Tibial artery (tissue), 4 donors: Measurements from ENCODE around the gene FHIP1A.
A peak's percentile ranks its signal among the peaks of the same experiment; 100 is the strongest.
"Not testable (repeated sequence)": the region's sequence is repeated elsewhere in the genome, so short reads cannot be mapped to it uniquely, and the experiment has no call there.

Experiments
- DNase-seq, 2 donors: peaks; one replicate each; pipeline ENCODE4 v3.0.0-alpha.2; 2019
- H3K27ac ChIP-seq, 2 donors: fragments of 200-600 bp; sonication (generic) in 1 of 2; 1 replicate in 1 of 2; 2 replicates in 1 of 2; pipeline ENCODE4 v1.5.1; 2018 to 2019; ENCODE audit warnings: mild to moderate bottlenecking in 1 of 2
- H3K27me3 ChIP-seq, 2 donors: fragments of 200-600 bp; sonication (generic) in 1 of 2; one replicate each; pipeline versions ENCODE4 v1.5.1 to v1.6.0; 2016 to 2019
- H3K36me3 ChIP-seq, 3 donors: fragments of 200-600 bp; sonication (generic) in 2 of 3; one replicate each; pipeline ENCODE4 v1.5.1; 2016 to 2019; ENCODE audit warnings: mild to moderate bottlenecking in 2 of 3
- H3K4me1 ChIP-seq, 4 donors: fragments of 200-600 bp; sonication (generic) in 2 of 4; 1 replicate in 3 of 4; 2 replicates in 1 of 4; pipeline ENCODE4 v1.5.1; 2016 to 2019
- H3K4me3 ChIP-seq, 2 donors: fragments of 200-600 bp; sonication (generic) in 1 of 2; 1 replicate in 1 of 2; 2 replicates in 1 of 2; pipeline ENCODE4 v1.5.1; 2018 to 2019; ENCODE audit warnings: mild to moderate bottlenecking in 2 of 2
- H3K9me3 ChIP-seq, 3 donors: fragments of 200-600 bp; sonication (generic) in 1 of 3; one replicate each; pipeline ENCODE4 v1.5.1; 2016 to 2019
- CTCF ChIP-seq, 2 experiments: fragments of 200-600 bp in 1 of 2; fragments of 450-650 bp in 1 of 2; IDR thresholded peaks; one replicate each; pipeline ENCODE4 v1.5.1; 2017 to 2019; ENCODE audit warnings: antibody characterized with exemption in 2 of 2, mild to moderate bottlenecking in 1 of 2, moderate library complexity in 1 of 2
- intact Hi-C: fragments of 100-400 bp; cut with DNase I; formaldehyde crosslinking; loops from one replicate; pipeline ENCODE4 v1.15.0; 2023; ENCODE audit warnings: low total_unique reads

FHIP1A gene

GRCh38 chr4:151402145-151402865 lies 6.7 kb upstream of the FHIP1A start:
- no peak overlapping the region for H3K27ac ChIP-seq
- intact Hi-C loops, result no loop called here
- H3K36me3 ChIP-seq, result no peaks in the 10 kb centered on the region

DNA sequence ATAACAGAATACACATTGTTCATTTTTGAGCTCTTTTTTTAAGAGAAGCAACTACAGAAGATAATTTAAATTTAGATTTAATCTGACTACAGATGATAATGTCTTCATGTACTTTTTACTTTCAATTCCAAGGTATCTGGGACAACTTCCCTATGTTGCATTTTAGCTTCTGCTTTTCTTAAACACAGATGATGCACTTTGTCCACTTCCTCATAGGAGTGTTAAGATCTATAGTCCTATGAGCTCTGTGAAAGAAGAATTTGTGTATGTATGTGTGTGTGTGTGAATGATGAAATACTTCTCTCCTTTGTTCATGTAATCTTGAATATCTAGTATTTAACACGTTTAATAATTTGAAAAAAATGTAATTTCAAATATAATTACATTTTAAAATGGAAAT lies 5.3 kb upstream of the FHIP1A start:
- no peaks in the 10 kb centered on the region for H3K9me3 ChIP-seq
- H3K4me1 ChIP-seq, result peaks cover 0 to 10% (median 8%) of the 10 kb centered on the region in 4 donors
- no peaks in the 10 kb centered on the region for H3K36me3 ChIP-seq
- no peak overlapping the region for H3K27ac ChIP-seq
- intact Hi-C loops, result no loop called here
- H3K27me3 ChIP-seq, result no peaks in the 10 kb centered on the region
- H3K4me3 ChIP-seq, result no peak overlapping the region
- no peak for DNase-seq
- no peak for TF ChIP-seq CTCF (IDR thresholded peaks at IDR 0.05)

More at GRCh38 chr4:151402145-151402865, 6.7 kb upstream of the FHIP1A start:
- no peak for DNase-seq
- Histone ChIP-seq H3K4me1 (no peaks in the 10 kb centered on the region), H3K4me3 (no peak overlapping the region), H3K27me3 (no peaks in the 10 kb centered on the region), H3K9me3 (no peaks in the 10 kb centered on the region)
- TF ChIP-seq CTCF (IDR thresholded peaks at IDR 0.05), result no peak

GRCh38 chr4:151404802-151405201 lies 4.2 kb upstream of the FHIP1A start:
- intact Hi-C loops, H3K27ac ChIP-seq, H3K36me3 ChIP-seq, H3K27me3 ChIP-seq, H3K9me3 ChIP-seq, DNase-seq, H3K4me3 ChIP-seq: not testable (repeated sequence)
- peaks cover 0 to 15% (median 13%) of the 10 kb centered on the region in 4 donors for H3K4me1 ChIP-seq

- no peak overlapping the region for H3K27ac ChIP-seq
- intact Hi-C loops, result no loop called here
Observed at GRCh38 chr4:151407018-151407417, 2.0 kb upstream of the FHIP1A start.

GRCh38 chr4:151407466-151408379 lies 1.3 kb upstream of the FHIP1A start:
- intact Hi-C loops, result no loop called here
- H3K4me3 ChIP-seq, result peak overlapping the region; percentile 56 to 64
- no peaks in the 10 kb centered on the region for H3K27me3 ChIP-seq
- H3K27ac ChIP-seq, result peak overlapping the region; percentile 44 to 57
- no peaks in the 10 kb centered on the region for H3K36me3 ChIP-seq
- H3K9me3 ChIP-seq, result no peaks in the 10 kb centered on the region
- peaks cover 0 to 20% (median 13%) of the 10 kb centered on the region in 4 donors for H3K4me1 ChIP-seq
- DNase-seq, result peak in 1 of 2 donors; percentile 26
- TF ChIP-seq CTCF (IDR thresholded peaks at IDR 0.05), result no peak

More at GRCh38 chr4:151407018-151407417, 2.0 kb upstream of the FHIP1A start:
- no peaks in the 10 kb centered on the region for H3K36me3 ChIP-seq
- H3K27me3 ChIP-seq, result no peaks in the 10 kb centered on the region
- no peaks in the 10 kb centered on the region for H3K9me3 ChIP-seq
- H3K4me3 ChIP-seq, result no peak overlapping the region
- H3K4me1 ChIP-seq, result peaks cover 0 to 20% (median 13%) of the 10 kb centered on the region in 4 donors
- no peak for TF ChIP-seq CTCF (IDR thresholded peaks at IDR 0.05)
- DNase-seq, result no peak

DNA sequence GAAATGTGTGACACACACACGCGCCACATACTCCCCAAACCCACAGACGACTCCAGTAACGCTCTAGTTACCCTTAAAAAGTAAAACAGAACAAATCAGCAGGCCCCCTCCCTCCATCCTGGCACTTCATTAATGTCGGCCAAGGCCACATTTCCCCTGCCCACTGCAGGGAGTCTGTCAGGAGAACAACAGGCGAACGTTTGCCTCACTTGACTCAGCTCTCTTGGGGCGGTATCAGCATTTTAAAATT lies 671 bp upstream of the FHIP1A start:
- no peak for TF ChIP-seq CTCF (IDR thresholded peaks at IDR 0.05)
- intact Hi-C loops, result no loop called here
- Histone ChIP-seq H3K27me3 (no peaks in the 10 kb centered on the region), H3K9me3 (no peaks in the 10 kb centered on the region), H3K4me3 (peak overlapping the region; percentile 56 to 64), H3K36me3 (no peaks in the 10 kb centered on the region), H3K4me1 (peaks cover 0 to 20% (median 13%) of the 10 kb centered on the region in 4 donors), H3K27ac (peak overlapping the region; percentile 44 to 57)
- no peak for DNase-seq
